ENCODE results near the gene SLC25A21.

DNA sequence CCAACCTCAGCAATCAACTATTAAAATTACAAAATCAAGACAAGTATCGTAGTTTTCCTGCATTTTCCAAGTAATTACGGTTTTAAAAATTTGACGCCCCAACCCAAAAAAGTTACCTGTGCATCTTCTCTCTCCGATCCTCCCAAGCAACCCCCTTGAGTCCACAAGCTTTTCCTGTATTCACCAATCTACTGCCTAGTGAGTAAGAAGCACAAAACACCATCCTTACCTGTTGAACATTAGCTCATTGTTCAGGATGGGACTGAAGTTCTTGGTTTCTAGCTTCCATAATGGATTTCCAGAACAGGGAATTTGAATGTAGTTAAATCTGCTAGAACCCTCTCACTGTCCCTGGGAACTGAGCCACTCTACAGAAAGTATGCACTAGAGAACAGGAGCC, 348.8 kb downstream of the SLC25A21 start:
- TF ChIP-seq, protein P1, sequence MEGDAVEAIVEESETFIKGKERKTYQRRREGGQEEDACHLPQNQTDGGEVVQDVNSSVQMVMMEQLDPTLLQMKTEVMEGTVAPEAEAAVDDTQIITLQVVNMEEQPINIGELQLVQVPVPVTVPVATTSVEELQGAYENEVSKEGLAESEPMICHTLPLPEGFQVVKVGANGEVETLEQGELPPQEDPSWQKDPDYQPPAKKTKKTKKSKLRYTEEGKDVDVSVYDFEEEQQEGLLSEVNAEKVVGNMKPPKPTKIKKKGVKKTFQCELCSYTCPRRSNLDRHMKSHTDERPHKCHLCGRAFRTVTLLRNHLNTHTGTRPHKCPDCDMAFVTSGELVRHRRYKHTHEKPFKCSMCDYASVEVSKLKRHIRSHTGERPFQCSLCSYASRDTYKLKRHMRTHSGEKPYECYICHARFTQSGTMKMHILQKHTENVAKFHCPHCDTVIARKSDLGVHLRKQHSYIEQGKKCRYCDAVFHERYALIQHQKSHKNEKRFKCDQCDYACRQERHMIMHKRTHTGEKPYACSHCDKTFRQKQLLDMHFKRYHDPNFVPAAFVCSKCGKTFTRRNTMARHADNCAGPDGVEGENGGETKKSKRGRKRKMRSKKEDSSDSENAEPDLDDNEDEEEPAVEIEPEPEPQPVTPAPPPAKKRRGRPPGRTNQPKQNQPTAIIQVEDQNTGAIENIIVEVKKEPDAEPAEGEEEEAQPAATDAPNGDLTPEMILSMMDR (IDR thresholded peaks at IDR 0.05): no peak
- TF ChIP-seq POLR2A (IDR thresholded peaks at IDR 0.05): no peak
- TF ChIP-seq POLR2AphosphoS5 (IDR thresholded peaks at IDR 0.05): no peak
